Sigmoid colon (tissue), 7 donors: Measurements from ENCODE around the gene BST1. TPM values are rescaled to one million over a fixed set of nuclear protein-coding genes. Genes with fewer than 3 reads are reported as not detected.

Source experiments
- DNase-seq: peaks from one replicate; pipeline ENCODE4 v3.0.0-alpha.2; 2019
- H3K27ac ChIP-seq, 4 donors: fragments of 200-600 bp; sonication (generic); one replicate each; pipeline ENCODE4 v1.5.1; 2016 to 2019; ENCODE audit warnings: mild to moderate bottlenecking in 1 of 4
- H3K27me3 ChIP-seq, 3 donors: fragments of 200-600 bp; sonication (generic); one replicate each; pipeline ENCODE4 v1.5.1; 2019; ENCODE audit warnings: mild to moderate bottlenecking in 1 of 3
- H3K36me3 ChIP-seq, 4 donors: fragments of 200-600 bp; sonication (generic); one replicate each; pipeline ENCODE4 v1.5.1; 2016 to 2019
- H3K4me1 ChIP-seq, 4 donors: fragments of 200-600 bp; sonication (generic); one replicate each; pipeline ENCODE4 v1.5.1; 2017 to 2019
- H3K4me3 ChIP-seq, 4 donors: fragments of 200-600 bp; sonication (generic); one replicate each; pipeline ENCODE4 v1.5.1; 2017 to 2019; ENCODE audit warnings: mild to moderate bottlenecking in 2 of 4, moderate library complexity in 1 of 4
- H3K9me3 ChIP-seq, 4 donors: fragments of 200-600 bp in 3 of 4; sonication (generic) in 3 of 4; one replicate each; pipeline versions ENCODE4 v1.5.1 to v1.6.1; 2013 to 2019
- CTCF ChIP-seq, 4 experiments: fragments of 450-650 bp in 3 of 4; fragments of 200-600 bp in 1 of 4; IDR thresholded peaks; one replicate each; pipeline ENCODE4 v1.5.1; 2016 to 2019; ENCODE audit warnings: antibody characterized with exemption in 4 of 4, mild to moderate bottlenecking in 3 of 4, moderate library complexity in 2 of 4
- EP300 ChIP-seq, 4 donors: sonication (generic); formaldehyde crosslinking; IDR thresholded peaks; one replicate each; pipeline ENCODE4 v1.6.1; 2017; ENCODE audit warnings: antibody characterized with exemption in 4 of 4
- POLR2A ChIP-seq, 2 donors: fragments of 450-650 bp; IDR thresholded peaks; one replicate each; pipeline ENCODE4 v1.6.1; 2016; ENCODE audit warnings: antibody characterized with exemption in 2 of 2, mild to moderate bottlenecking in 2 of 2, moderate library complexity in 2 of 2
- POLR2AphosphoS5 ChIP-seq, 4 donors: sonication (generic); formaldehyde crosslinking; IDR thresholded peaks; one replicate each; pipeline ENCODE4 v1.6.1; 2017; ENCODE audit warnings: antibody characterized with exemption in 4 of 4
- WGBS, 2 donors: extraction: QIAGEN DNeasy Blood & Tissue Kit; methylation state at CpG; one replicate each; pipeline ENCODE4 v1.1.7; 2013; 5-methylcytosine and 5-hydroxymethylcytosine counted together
- intact Hi-C: fragments of 100-400 bp; cut with DNase I; formaldehyde crosslinking; loops from one replicate; pipeline ENCODE4 v1.15.1; 2023
- polyA plus RNA-seq, 3 donors: library from polyadenylated mRNA; stranded (reverse); fragments of 200-250 nt; gene quantifications; one replicate each; pipeline ENCODE4 v1.2.3, GENCODE V29; 2013
- total RNA-seq, 4 donors: library from RNA; depleted of rRNA; stranded (reverse); fragments of >200 nt; gene quantifications; one replicate each; pipeline ENCODE4 v1.1.0, GENCODE V29; 2016
- donor health status: healthy with polysubstance abuse.
- donor health status: Bipolar disorder and iron deficiency.
- donor health status: healthy.

The BST1 gene
- total and polyA plus RNA-seq, 7 donors, result 4.8 to 11.8 (median 5.4) TPM

DNA sequence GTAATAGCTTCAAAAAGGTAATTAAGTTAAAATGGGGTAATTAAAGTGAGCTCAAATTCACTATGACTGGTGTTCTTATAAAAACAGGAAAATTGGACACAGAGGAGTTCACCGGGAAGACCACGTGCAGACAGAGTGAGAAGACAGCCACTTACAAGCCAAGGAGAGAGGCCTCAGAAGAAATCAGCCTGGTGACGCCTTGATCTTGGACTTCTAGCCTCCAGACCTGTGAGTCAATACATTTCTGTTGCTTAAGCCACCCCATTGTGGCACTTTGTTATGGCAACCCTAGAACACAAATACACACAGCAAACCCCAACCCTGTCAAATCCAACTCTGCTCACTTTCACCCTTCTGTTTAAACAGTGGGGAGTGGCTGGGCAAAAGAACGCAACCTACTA is 71.2 kb downstream of the BST1 start:
- H3K4me3 ChIP-seq, result no peak overlapping the region
- no peaks in the 10 kb centered on the region for H3K27me3 ChIP-seq
- DNase-seq, result no peak
- H3K9me3 ChIP-seq, result no peaks in the 10 kb centered on the region
- H3K36me3 ChIP-seq, result no peaks in the 10 kb centered on the region
- 19 to 70% methylated on average over 4 of the region's 4 CpGs for WGBS, 2 donors
- TF ChIP-seq POLR2AphosphoS5 (IDR thresholded peaks at IDR 0.05) (no peak), POLR2A (IDR thresholded peaks at IDR 0.05) (no peak)
- peaks cover 0 to 9% (median 3%) of the 10 kb centered on the region in 4 donors for H3K4me1 ChIP-seq
- intact Hi-C loops, result no loop called here
- no peak overlapping the region for H3K27ac ChIP-seq

- no peak for DNase-seq
- no peak overlapping the region for H3K27ac ChIP-seq
- H3K4me3 ChIP-seq, result no peak overlapping the region
- TF ChIP-seq EP300 (IDR thresholded peaks at IDR 0.05) (no peak), CTCF (IDR thresholded peaks at IDR 0.05) (no peak), POLR2A (IDR thresholded peaks at IDR 0.05) (no peak), POLR2AphosphoS5 (IDR thresholded peaks at IDR 0.05) (no peak)
- H3K36me3 ChIP-seq, result no peaks in the 10 kb centered on the region
- H3K27me3 ChIP-seq, result no peaks in the 10 kb centered on the region
- WGBS, 2 donors, result 82 to 94% methylated on average over 5 of the region's 5 CpGs
- intact Hi-C loops, result no loop called here
- H3K9me3 ChIP-seq, result no peaks in the 10 kb centered on the region
- H3K4me1 ChIP-seq, result peaks cover 0 to 17% (median 6%) of the 10 kb centered on the region in 4 donors
These were observed 74.2 kb downstream of the BST1 start for GRCh38 chr4:15776871-15777648.

DNA sequence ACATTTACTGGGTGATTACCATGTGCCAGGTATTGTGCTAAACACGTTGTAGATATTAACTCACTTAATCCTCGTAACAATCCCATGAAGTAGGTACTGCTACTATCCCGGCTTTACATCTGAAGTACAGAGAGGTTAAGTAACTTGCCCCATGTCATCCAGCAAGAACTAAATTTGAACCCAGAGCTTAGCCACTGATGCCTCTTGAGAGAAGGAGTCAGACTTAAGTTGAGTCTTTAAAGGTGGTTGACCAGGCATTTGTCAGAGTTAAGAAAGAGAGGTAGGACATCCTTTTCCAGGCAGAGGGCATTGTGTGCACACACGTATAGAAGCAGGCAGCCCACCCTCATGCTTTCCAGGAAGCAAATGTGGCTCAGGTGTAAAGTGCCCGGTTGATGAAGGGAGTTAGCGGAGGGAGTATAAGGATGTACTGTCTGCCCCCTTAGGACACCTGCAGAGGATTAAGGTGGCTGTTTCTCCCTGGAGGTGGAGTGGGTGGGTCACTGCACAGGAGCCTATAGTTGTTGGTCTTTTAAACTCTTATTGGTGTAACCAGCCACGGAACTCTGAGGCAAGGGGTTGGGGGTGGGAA is 74.9 kb downstream of the BST1 start:
- Histone ChIP-seq H3K27ac (peak overlapping the region in 1 of 4 donors; percentile 36), H3K27me3 (no peaks in the 10 kb centered on the region), H3K4me3 (peak overlapping the region in 3 of 4 donors; percentile 47 to 55 (median 55)), H3K4me1 (peaks cover 0 to 17% (median 6%) of the 10 kb centered on the region in 4 donors), H3K9me3 (no peaks in the 10 kb centered on the region), H3K36me3 (no peaks in the 10 kb centered on the region)
- intact Hi-C loops, result no loop called here
- DNase-seq, result no peak
- TF ChIP-seq POLR2AphosphoS5 (IDR thresholded peaks at IDR 0.05) (no peak), CTCF (IDR thresholded peaks at IDR 0.05) (no peak), POLR2A (IDR thresholded peaks at IDR 0.05) (no peak)
- 63 to 71% methylated on average over 7 of the region's 7 CpGs for WGBS, 2 donors

DNA sequence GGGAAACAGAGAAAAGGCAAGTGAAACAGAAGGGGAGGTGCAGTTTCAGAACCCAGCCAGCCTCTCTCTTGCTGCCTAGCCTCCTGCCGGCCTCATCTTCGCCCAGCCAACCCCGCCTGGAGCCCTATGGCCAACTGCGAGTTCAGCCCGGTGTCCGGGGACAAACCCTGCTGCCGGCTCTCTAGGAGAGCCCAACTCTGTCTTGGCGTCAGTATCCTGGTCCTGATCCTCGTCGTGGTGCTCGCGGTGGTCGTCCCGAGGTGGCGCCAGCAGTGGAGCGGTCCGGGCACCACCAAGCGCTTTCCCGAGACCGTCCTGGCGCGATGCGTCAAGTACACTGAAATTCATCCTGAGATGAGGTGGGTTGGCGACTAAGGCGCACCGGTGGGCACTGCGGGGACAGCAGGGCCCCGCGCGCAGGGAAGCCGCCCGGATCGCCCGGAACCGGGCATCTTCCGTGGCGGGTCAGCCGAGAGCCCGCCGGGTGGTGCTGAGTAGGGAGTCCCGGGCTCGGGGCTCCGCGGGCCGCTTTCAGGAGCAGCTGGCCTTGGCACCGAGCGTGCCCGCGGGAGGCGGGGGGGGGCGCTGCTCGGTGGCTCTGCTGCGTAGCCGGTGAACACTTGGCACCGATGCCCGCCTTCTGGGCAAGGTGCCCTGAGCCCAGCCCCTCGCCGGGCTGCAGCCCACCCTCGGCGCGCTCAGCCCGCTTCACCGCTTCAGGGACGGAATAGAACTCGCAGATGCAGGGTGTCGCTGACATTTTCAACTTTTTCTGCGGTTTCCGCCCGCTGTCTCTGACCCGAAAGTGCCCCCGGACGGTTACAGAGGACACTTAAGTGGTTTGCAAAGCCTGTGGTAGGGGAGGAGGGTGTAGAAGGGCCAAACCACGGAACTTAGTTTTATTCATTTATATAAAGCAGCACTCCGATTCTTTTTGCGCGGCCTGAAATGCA is 75.7 kb downstream of the BST1 start, which contains the start of gene CD38:
CD38 (plus strand) TSS at position 40 of the 953 bp plus-strand sequence; CDS start at position 127, 87 bp downstream.
- peak within 1 kb of the TSS in 2 of 4 donors; percentile 11 to 36 for H3K27ac ChIP-seq
- TF ChIP-seq CTCF (IDR thresholded peaks at IDR 0.05) (no peak), EP300 (IDR thresholded peaks at IDR 0.05) (no peak), POLR2AphosphoS5 (IDR thresholded peaks at IDR 0.05) (no peak), POLR2A (IDR thresholded peaks at IDR 0.05) (no peak)
- no peaks in the 10 kb centered on the region for H3K9me3 ChIP-seq
- H3K36me3 ChIP-seq, result no peaks in the 10 kb centered on the region
- peaks cover 0 to 17% (median 6%) of the 10 kb centered on the region in 4 donors for H3K4me1 ChIP-seq
- no peaks in the 10 kb centered on the region for H3K27me3 ChIP-seq
- H3K4me3 ChIP-seq, result peak within 1 kb of the TSS; percentile 31 to 55 (median 51)
- intact Hi-C loops, result no loop called here
- peak; percentile 69 for DNase-seq
- WGBS, 2 donors, result 1 to 2% methylated on average over 76 of the region's 76 CpGs
